GM21528 (cell line): Measurements from ENCODE around the gene HCAR3.
"Not testable (repeated sequence)": the region's sequence is repeated elsewhere in the genome, so short reads cannot be mapped to it uniquely, and the experiment has no call there.

Experiments used
- ATAC-seq: cut with Tn5 transposase; IDR thresholded peaks from one replicate; pipeline ENCODE4 v1.9.1; 2021; ENCODE audit warnings: mild to moderate bottlenecking, moderate library complexity; ENCODE audit not compliant: unreplicated experiment, low FRiP score

HCAR3 gene

DNA sequence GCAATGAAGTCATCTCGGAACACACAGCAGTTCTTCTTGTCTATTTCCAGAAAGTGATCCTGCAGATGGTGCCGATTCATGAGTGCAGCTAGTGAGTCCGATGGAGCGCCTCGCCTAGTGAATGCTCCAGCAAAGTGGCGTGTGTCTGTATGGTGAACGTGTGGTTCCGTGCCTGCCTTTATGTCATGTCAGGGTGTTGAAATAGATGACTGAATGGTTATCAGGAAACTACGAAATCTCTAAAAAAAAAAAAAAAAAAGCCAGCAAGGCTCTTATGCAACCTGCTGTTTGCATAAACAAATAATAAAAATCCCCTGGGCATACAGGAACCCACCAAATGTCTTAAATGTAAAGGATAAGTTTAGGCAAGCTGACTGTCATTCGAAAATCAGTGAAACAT is at the start of gene HCAR3:
Gene HCAR3, minus strand, starts transcription at position 154 of the 400 bp plus-strand sequence. Its CDS starts 74 bp downstream, at position 80.
- ATAC-seq, result not testable (repeated sequence)

- ATAC-seq, result no peak
These were observed 41.0 kb upstream of the HCAR3 start for GRCh38 chr12:122757568-122757967.

GRCh38 chr12:122754790-122755189 is 38.2 kb upstream of the HCAR3 start:
- ATAC-seq, result no peak

DNA sequence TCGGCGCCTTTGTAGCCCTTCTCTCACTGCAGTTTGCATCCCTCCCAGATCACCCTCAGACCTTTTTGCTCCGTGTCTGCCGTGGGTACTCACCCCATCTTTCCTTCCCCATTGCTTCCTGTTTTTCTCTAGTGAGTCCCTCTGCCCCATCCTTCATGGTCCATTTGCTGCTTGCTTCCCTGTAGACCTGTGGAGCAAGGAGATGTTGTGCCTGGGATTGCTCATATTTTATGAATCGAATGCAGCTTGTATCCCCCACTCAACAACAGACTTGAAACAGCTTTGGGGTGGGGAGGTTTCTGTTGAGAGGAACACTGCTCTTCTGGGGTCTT is 36.7 kb upstream of the HCAR3 start:
- ATAC-seq, result peak; percentile 6

- ATAC-seq, result peak; percentile 91
These were observed 36.1 kb upstream of the HCAR3 start, which contains the start of gene DENR for GRCh38 chr12:122752464-122753318. Gene DENR, plus strand, starts transcription at chr12:122752824. Its CDS starts 878 bp downstream, at chr12:122753702.

GRCh38 chr12:122750781-122751515 is 34.3 kb upstream of the HCAR3 start:
- not testable (repeated sequence) for ATAC-seq

GRCh38 chr12:122749569-122750332 is 33.1 kb upstream of the HCAR3 start:
- no peak for ATAC-seq

DNA sequence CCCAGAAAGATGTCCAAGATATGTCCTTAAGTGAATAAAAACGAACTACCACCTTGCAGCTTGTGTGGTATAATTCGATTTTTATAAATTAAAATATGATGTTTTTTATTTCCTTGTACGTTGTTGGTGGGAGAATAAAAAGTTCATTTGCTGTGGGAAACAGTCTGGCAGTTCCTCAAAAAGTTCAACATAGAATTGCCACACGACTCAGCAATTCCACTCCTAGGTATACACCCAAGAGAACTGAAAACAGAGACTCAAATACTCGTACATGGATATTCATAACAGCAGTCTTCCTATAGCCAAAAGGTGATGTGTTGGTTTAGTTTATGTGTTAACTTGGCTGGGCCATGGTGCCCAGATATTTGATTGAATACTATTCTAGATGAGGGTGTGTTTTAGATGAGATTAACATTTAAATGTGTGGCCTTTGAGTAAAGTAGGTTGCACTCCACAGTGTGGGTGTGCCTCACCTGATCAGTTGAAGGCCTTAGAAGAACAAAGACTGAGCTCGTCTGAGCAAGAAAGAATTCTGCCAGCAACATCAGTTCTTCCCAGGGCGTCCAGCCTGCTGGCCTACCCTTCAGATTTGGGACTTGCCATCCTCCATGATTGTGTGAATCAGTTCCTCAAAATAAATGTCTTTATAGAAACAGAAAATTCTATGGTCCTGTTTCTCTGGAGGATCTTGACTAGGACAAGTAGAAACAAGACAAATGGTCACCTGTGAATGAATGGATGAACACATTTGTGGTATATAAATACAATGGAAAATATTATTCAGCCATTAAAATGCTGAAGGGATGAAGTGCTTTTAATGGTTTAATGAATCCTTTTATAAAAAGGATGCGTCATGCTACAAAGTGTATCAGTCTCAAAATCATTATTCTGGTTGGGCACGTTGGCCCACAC is 30.9 kb upstream of the HCAR3 start:
- no peak for ATAC-seq

DNA sequence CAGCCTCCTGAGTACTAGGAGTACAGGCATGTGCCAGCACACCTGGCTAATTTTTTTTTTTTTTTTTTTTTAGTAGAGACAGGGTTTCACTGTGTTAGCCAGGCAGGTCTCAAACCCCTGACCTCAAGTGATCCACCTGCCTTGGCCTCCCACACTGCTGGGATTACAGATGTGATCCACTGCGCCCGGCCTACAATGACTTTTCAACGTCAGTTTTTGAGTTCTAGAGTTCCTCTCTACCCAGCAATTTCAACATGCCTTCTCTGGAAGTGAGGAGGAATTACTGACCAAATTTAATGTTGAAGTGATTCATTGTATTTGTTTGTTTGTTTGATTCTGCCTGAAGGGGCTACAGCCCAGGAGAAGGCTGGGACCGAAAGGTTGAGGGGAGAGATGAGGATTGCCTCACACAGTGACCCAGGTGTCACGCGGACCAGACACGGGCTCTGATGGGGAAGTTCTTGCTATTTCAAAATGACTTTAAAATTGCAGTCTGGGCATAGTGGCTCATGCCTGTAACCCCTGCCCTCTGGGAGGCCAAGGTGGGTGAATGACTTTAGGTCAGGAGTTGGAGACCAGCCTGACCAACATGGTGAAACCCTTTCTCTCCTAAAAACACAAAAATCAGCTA is 27.4 kb upstream of the HCAR3 start:
- ATAC-seq, result no peak

GRCh38 chr12:122740351-122740750 is 23.7 kb upstream of the HCAR3 start:
- no peak for ATAC-seq

DNA sequence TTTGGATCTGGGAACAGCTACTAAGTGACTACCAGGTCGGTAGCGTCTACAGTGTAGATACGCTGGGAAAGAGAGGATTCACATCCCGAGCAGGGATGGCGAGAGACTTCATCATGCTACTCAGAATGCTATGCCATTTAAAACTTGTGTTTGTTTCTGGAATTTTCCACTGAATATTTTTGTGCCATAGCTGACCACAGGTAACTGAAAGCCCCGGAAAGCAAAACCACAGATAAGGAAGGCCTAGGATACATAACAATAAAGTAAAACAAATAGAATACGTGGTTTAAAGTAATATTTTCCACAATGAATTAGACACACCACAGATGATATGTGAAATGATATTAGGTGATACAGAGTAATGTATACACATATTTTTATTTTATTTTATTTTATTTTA is 22.0 kb upstream of the HCAR3 start:
- no peak for ATAC-seq

GRCh38 chr12:122732611-122733010 is 16.0 kb upstream of the HCAR3 start:
- no peak for ATAC-seq

- ATAC-seq, result no peak
These were observed 15.6 kb upstream of the HCAR3 start for GRCh38 chr12:122732170-122732569.

DNA sequence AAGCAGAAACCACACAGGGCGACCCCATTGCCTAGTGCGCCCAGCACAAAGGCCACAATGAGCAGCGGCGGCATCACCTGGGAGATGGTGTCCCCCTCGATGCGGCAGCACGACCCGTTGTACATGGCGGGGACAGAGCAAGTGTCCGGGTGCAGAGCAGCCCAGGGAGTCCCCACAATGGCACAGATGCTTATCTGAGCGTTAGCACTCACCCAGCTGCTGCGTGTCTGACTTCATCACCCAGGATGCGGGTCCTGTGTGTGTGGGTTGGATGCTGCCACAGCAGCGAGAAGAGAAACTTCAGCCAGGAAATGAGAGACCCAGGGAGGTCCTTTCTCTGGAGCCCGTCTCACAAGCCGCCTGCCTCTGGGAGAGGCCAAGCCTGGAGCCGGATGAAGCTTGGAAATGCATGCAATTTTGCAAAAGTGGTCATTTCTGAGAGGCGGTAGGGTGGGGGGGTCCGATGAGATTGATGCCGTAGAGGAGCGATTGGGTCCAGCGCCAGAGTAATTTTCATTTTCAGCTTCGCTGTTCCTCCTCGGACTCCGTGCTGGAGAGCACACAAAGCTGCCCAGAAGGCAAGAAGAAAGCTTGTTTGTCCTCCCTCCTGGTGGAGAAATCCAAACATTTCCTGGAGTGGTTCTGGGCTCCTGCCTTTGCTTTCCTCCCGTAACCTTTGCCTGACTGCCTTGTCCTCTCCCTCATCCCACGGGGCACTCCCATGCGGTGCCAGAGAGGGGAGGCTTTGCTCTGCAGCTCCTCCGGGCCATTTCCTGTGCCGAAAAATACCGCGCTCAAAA is 13.8 kb upstream of the HCAR3 start, which contains the start of gene HCAR1:
Gene HCAR1, minus strand, starts transcription at position 630 of the 800 bp plus-strand sequence. Its CDS starts 505 bp downstream, at position 125.
- no peak for ATAC-seq

GRCh38 chr12:122729583-122730214 is 13.1 kb upstream of the HCAR3 start:
- no peak for ATAC-seq

GRCh38 chr12:122726080-122726558 is 9.5 kb upstream of the HCAR3 start:
- no peak for ATAC-seq

GRCh38 chr12:122725452-122726079 is 9.0 kb upstream of the HCAR3 start:
- ATAC-seq, result no peak
